GM18508 (cell line): Measurements from ENCODE around the gene SLC35E3.
"Not testable (repeated sequence)": the region's sequence is repeated elsewhere in the genome, so short reads cannot be mapped to it uniquely, and the experiment has no call there.

ENCODE experiments used
- ATAC-seq: cut with Tn5 transposase; IDR thresholded peaks from one replicate; pipeline ENCODE4 v1.9.1; 2021; ENCODE audit warnings: moderate number of reproducible peaks; ENCODE audit not compliant: insufficient read depth, unreplicated experiment

Gene SLC35E3

GRCh38 chr12:68809190-68810026 is 63.4 kb downstream of the SLC35E3 start:
- no peak for ATAC-seq

DNA sequence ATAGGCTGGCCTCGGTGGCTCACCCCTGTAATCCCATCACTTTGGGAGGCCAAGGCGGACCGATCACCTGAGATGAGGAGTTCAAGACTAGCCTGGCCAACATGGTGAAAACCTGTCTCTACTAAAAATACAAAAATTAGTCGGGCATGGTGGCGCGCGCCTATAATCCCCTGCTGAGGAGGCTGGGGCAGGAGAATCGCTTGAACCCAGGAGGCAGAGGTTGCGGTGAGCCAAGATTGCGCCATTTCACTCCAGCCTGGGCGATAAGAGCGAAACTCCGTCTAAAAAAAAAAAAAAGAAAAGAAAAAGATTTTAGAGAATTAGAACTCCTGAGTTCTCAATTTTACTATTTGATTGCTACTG is 64.0 kb downstream of the SLC35E3 start:
- ATAC-seq = not testable (repeated sequence)

- ATAC-seq = not testable (repeated sequence)
Measured at GRCh38 chr12:68811573-68811972, 65.6 kb downstream of the SLC35E3 start.

GRCh38 chr12:68812553-68813241 is 66.7 kb downstream of the SLC35E3 start:
- ATAC-seq = no peak

GRCh38 chr12:68813242-68813593 is 67.2 kb downstream of the SLC35E3 start:
- no peak for ATAC-seq

GRCh38 chr12:68814490-68815231 is 68.7 kb downstream of the SLC35E3 start:
- ATAC-seq = no peak

- ATAC-seq = no peak
Measured at GRCh38 chr12:68815232-68815927, 69.4 kb downstream of the SLC35E3 start.

GRCh38 chr12:68815928-68816800 is 70.2 kb downstream of the SLC35E3 start:
- ATAC-seq = no peak

DNA sequence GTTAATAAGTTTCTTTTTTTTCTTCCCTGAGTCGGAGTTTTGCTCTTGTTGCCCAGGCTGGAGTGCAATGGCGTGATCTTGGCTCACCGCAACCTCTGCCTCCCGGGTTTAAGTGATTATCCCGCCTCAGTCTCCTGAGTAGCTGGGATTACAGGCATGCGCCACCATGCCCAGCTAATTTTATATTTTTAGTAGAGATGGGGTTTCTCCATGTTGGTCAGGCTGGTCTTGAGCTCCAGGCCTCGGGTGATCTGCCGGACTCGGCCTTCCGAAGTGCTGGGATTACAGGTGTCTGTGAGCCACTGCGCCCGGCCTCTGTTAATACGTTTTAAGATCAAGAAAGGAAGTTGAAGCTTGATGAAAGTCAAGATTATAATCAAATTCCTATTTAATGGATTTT is 73.5 kb downstream of the SLC35E3 start:
- ATAC-seq = not testable (repeated sequence)

GRCh38 chr12:68821357-68822188 is 75.6 kb downstream of the SLC35E3 start:
- ATAC-seq = no peak

- no peak for ATAC-seq
Measured at GRCh38 chr12:68823696-68824095, 77.7 kb downstream of the SLC35E3 start.

GRCh38 chr12:68824131-68824530 is 78.2 kb downstream of the SLC35E3 start:
- no peak for ATAC-seq

DNA sequence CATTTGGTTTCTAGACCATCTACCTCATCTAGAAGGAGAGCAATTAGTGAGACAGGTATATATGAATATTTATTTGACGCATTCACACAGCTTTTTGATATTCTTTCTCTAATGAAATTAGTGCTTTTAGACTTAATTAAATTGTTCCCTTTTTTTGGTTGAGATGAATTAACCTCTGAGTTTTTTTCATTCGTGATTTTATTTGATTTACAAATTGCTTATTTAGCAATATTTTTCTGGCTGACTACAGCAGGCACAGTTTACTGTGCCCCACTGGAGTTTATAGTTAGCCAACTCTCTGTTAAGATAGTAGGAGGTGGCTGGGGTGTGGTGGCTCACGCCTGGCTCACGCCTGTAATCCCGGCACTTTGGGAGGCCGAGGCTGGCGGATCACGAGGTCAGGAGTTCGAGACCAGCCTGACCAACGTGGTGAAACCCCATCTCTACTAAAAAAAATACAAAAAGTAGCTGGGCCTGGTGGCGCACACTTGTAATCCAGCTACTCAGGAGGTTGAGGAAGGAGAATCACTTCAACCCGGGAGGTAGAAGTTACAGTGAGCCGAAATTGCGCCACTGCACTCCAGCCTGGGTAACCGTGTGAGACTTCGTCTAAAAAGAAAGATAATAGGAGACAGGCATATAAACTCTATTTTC is 78.7 kb downstream of the SLC35E3 start:
- ATAC-seq = no peak

DNA sequence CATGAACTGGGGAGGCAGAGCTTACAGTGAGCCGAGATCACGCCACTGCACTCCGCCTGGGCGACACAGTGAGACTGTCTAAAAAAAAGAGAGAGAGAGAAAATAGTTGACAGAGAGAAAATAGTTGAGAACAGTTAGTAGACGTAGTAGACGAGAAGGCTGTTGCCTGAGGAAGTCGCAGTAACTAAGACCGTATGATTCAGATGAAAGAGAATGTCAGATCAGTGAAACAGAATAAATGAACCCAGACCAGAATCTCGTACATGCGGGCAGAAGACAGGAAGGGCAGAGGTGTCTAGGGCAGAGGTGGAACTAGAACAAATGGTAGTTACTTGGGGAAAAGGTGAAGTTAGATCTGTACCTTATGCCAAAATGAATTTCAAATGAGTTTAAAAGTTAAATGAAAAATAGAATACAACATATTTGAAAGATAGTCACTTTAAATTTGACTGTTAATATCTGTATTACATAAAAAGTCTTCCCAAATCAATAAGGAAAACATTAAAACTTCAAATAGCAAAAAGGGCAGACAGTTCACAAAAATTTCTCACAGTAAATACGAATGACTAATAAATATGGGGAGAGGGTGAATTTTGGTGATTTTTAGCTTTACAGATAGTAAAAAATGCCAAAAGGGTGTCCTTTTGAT is 79.7 kb downstream of the SLC35E3 start:
- no peak for ATAC-seq

GRCh38 chr12:68827895-68828671 is 82.1 kb downstream of the SLC35E3 start:
- ATAC-seq = no peak

DNA sequence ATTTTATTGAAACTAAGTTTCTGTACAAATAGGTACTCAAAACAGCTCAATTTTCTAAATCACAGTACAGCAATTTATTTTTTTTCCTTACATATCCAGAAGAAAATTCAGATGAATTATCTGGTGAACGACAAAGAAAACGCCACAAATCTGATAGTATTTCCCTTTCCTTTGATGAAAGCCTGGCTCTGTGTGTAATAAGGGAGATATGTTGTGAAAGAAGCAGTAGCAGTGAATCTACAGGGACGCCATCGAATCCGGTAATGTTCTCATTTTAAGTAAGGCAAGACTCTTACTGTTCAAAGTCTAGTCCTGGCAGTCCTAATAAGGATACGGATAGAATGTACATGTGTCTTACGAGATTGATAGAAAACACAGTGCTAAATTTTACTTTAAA is 82.7 kb downstream of the SLC35E3 start:
- ATAC-seq = no peak
